OCI-LY1 (cell line): Measurements from ENCODE around the gene ALLC.

Experiments used
- EZH2 ChIP-seq: fragments of 200-600 bp; sonication (generic), shearing (Covaris generic); IDR thresholded peaks from 2 replicates; pipeline ENCODE4 v1.8.0; 2017; ENCODE audit warnings: borderline replicate concordance, mixed run types, mild to moderate bottlenecking, antibody characterized with exemption, low read length, moderate library complexity, mixed read lengths
- TF ChIP-seq, protein P1 (sequence below): fragments of 200-600 bp; sonication (generic), shearing (Covaris generic); IDR thresholded peaks from 2 replicates; pipeline ENCODE4 v1.5.1; 2017; ENCODE audit warnings: mild to moderate bottlenecking, antibody characterized with exemption, low read length, moderate library complexity, mixed read lengths

DNA sequence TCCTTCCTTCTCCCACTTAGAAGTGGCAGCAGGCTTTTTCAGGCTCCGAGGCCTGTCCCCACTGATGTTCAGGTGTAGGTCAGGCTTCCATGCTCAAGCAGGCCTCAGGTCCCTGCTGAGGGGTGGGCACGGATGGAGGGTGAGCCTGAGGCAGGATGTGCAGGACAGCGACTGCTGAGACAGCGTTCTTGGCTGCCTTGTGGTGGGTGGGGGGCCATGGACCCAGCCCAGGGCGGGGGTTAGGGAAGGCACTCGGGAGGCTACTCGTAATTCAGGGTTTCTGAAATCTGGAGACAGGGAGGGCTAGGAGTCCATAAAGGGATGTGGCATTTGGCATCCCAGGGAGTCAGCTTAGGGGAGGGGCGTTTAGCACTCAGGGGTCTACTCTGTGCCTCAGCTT, 32.8 kb upstream of the ALLC start:
- TF ChIP-seq, protein P1, sequence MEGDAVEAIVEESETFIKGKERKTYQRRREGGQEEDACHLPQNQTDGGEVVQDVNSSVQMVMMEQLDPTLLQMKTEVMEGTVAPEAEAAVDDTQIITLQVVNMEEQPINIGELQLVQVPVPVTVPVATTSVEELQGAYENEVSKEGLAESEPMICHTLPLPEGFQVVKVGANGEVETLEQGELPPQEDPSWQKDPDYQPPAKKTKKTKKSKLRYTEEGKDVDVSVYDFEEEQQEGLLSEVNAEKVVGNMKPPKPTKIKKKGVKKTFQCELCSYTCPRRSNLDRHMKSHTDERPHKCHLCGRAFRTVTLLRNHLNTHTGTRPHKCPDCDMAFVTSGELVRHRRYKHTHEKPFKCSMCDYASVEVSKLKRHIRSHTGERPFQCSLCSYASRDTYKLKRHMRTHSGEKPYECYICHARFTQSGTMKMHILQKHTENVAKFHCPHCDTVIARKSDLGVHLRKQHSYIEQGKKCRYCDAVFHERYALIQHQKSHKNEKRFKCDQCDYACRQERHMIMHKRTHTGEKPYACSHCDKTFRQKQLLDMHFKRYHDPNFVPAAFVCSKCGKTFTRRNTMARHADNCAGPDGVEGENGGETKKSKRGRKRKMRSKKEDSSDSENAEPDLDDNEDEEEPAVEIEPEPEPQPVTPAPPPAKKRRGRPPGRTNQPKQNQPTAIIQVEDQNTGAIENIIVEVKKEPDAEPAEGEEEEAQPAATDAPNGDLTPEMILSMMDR, result no peak
- TF ChIP-seq EZH2, result no peak
